HG03378 (cell line): ENCODE data around the gene MSH5.
"Not testable (repeated sequence)": the region's sequence is repeated elsewhere in the genome, so short reads cannot be mapped to it uniquely, and the experiment has no call there.

Experiments used
- ATAC-seq: cut with Tn5 transposase; IDR thresholded peaks from one replicate; pipeline ENCODE4 v1.9.1; 2021; ENCODE audit warnings: mild to moderate bottlenecking, moderate library complexity; ENCODE audit not compliant: unreplicated experiment

The MSH5 gene

GRCh38 chr6:31777667-31778050 is 37.9 kb downstream of the MSH5 start:
- ATAC-seq = no peak

- ATAC-seq = no peak
Measured at GRCh38 chr6:31778193-31778592, 38.4 kb downstream of the MSH5 start.

- ATAC-seq = no peak
Measured at GRCh38 chr6:31778999-31779885, 39.4 kb downstream of the MSH5 start.

GRCh38 chr6:31779908-31780307 is 40.1 kb downstream of the MSH5 start:
- no peak for ATAC-seq

- no peak for ATAC-seq
Measured at GRCh38 chr6:31780507-31781243, 40.9 kb downstream of the MSH5 start.

- ATAC-seq = no peak
Measured at GRCh38 chr6:31781244-31782125, 41.7 kb downstream of the MSH5 start.

- ATAC-seq = no peak
Measured at GRCh38 chr6:31782126-31782855, 42.5 kb downstream of the MSH5 start.

- no peak for ATAC-seq
Measured at GRCh38 chr6:31784098-31784925, 44.5 kb downstream of the MSH5 start.

- no peak for ATAC-seq
Measured at GRCh38 chr6:31785475-31785874, 45.7 kb downstream of the MSH5 start.

GRCh38 chr6:31791324-31792089 is 51.7 kb downstream of the MSH5 start:
- no peak for ATAC-seq

- no peak for ATAC-seq
Measured at GRCh38 chr6:31792090-31792374, 52.2 kb downstream of the MSH5 start.

GRCh38 chr6:31792761-31793171 is 53.0 kb downstream of the MSH5 start:
- no peak for ATAC-seq

GRCh38 chr6:31793927-31794245 is 54.1 kb downstream of the MSH5 start:
- not testable (repeated sequence) for ATAC-seq

- no peak for ATAC-seq
Measured at GRCh38 chr6:31794294-31794865, 54.6 kb downstream of the MSH5 start.

GRCh38 chr6:31794866-31795615 is 55.2 kb downstream of the MSH5 start:
- ATAC-seq = no peak

GRCh38 chr6:31795616-31796298 is 56.0 kb downstream of the MSH5 start, which contains the start of gene VARS1:
VARS1 (minus strand) TSS chr6:31795752; CDS start chr6:31795217, 535 bp downstream.
- ATAC-seq = peak; percentile 45

GRCh38 chr6:31796993-31797385 is 57.2 kb downstream of the MSH5 start:
- no peak for ATAC-seq
